GM12878 (cell line): ENCODE data around the gene KCNC4. TPM values are rescaled to one million over a fixed set of nuclear protein-coding genes. Genes with fewer than 3 reads are reported as not detected.

Experiments
- ATAC-seq: fragments of 200-7000 bp; cut with Tn5 transposase; 3 replicates; pipeline ENCODE4 v1.9.1; 2020; ENCODE audit warnings: mild to moderate bottlenecking, moderate library complexity
- BruUV-seq: library from RNA; stranded (reverse); fragments of 400-500 nt; replicated peaks from 2 replicates; lab custom pipeline; 2021; lab: Mats Ljungman, UMichigan
- CTCF ChIA-PET: fragments of 300-600 bp; sonication (Branson Sonifier 250); formaldehyde crosslinking; extraction: SDS; loops from one replicate; lab custom pipeline; 2021; ENCODE audit warnings: inconsistent platforms; lab: Yijun Ruan, JAX
- POLR2A ChIA-PET: fragments of 350-600 bp; formaldehyde crosslinking; extraction: SDS; loops from one replicate; lab custom pipeline; 2021; ENCODE audit warnings: inconsistent platforms; lab: Charles Lee
- RAD21 ChIA-PET: fragments of 300-600 bp; sonication (Branson Sonifier 250); formaldehyde crosslinking; loops from one replicate; lab custom pipeline; 2023; ENCODE audit warnings: antibody characterized with exemption; ENCODE audit not compliant: unreplicated experiment; lab: Charles Lee
- SMC1A ChIA-PET: fragments of 300-600 bp; sonication (Branson Sonifier 250); formaldehyde crosslinking; loops from one replicate; lab custom pipeline; 2023; ENCODE audit not compliant: unreplicated experiment, uncharacterized antibody; lab: Charles Lee
- DNase-seq: peaks from one replicate; pipeline ENCODE4 v3.0.0-alpha.2; 2011; ENCODE audit warnings: low read depth, low spot score
- FAIRE-seq: peaks from 3 replicates; lab custom pipeline; 2011; peaks lifted over from hg19 to GRCh38; lab: Jason Lieb, UNC
- H2AFZ ChIP-seq: 2 replicates; pipeline ENCODE4 v1.6.0; 2011; ENCODE audit warnings: low read depth, low read length, control low read depth; ENCODE audit not compliant: control insufficient read depth
- H3K27ac ChIP-seq: 2 replicates; pipeline ENCODE4 v1.5.1; 2011; ENCODE audit warnings: control low read depth; ENCODE audit not compliant: control insufficient read depth, insufficient read depth
- H3K27me3 ChIP-seq, 2 experiments: replicated peaks in 1 of 2; 2 replicates each; pipeline versions ENCODE4 v1.6.0 to v1.6.1; 2011; ENCODE audit warnings: low read length in 1 of 2; ENCODE audit not compliant: control insufficient read depth in 2 of 2, insufficient read depth in 2 of 2
- H3K36me3 ChIP-seq, 2 experiments: 2 replicates each; pipeline ENCODE4 v1.5.1; 2011; ENCODE audit warnings: low read length in 1 of 2; ENCODE audit not compliant: control insufficient read depth in 2 of 2, insufficient read depth in 2 of 2
- H3K4me1 ChIP-seq: 2 replicates; pipeline ENCODE4 v1.6.1; 2011; ENCODE audit warnings: mild to moderate bottlenecking, low read length, moderate library complexity, mixed read lengths; ENCODE audit not compliant: control insufficient read depth, insufficient read depth
- H3K4me2 ChIP-seq: 2 replicates; pipeline ENCODE4 v1.6.0; 2011; ENCODE audit warnings: control low read depth; ENCODE audit not compliant: control insufficient read depth, insufficient read depth
- H3K4me3 ChIP-seq: fragments of 200-600 bp; sonication (generic); 2 replicates; pipeline ENCODE4 v1.5.1; 2016
- H3K79me2 ChIP-seq: 2 replicates; pipeline ENCODE4 v1.6.0; 2011; ENCODE audit warnings: low read length; ENCODE audit not compliant: control insufficient read depth, insufficient read depth
- H3K9ac ChIP-seq: 2 replicates; pipeline ENCODE4 v1.8.0; 2011; ENCODE audit warnings: low read length, control low read depth, mixed read lengths; ENCODE audit not compliant: control insufficient read depth, insufficient read depth
- H3K9me3 ChIP-seq: replicated peaks from 3 replicates; pipeline ENCODE4 v1.5.1; 2011; ENCODE audit warnings: mild to moderate bottlenecking, low read length; ENCODE audit not compliant: control insufficient read depth, insufficient read depth
- H4K20me1 ChIP-seq: 2 replicates; pipeline ENCODE4 v1.6.0; 2011; ENCODE audit not compliant: control insufficient read depth, insufficient read depth
- IKZF1 ChIP-seq: fragments of 450-650 bp; conservative IDR thresholded peaks from 2 replicates; pipeline ENCODE4 v1.6.1; 2017; ENCODE audit warnings: antibody characterized with exemption, mild to moderate bottlenecking
- NR2C2 ChIP-seq: IDR thresholded peaks from 2 replicates; pipeline ENCODE4 v1.6.1; 2011; ENCODE audit warnings: borderline replicate concordance, low read depth; ENCODE audit not compliant: control insufficient read depth, insufficient read length
- WGBS: methylation state at CpG from one replicate; pipeline ENCODE4 v1.1.6; 2016; ENCODE audit warnings: low lambda C conversion rate; ENCODE audit not compliant: insufficient replicate concordance, insufficient coverage; ENCODE audit errors: missing lambda C conversion rate; 5-methylcytosine and 5-hydroxymethylcytosine counted together
- in situ Hi-C: fragments of 300-500 bp; cut with MboI; formaldehyde crosslinking; loops from 9 replicates; pipeline ENCODE4 v1.14.3; 2018; ENCODE audit warnings: mixed read lengths
- intact Hi-C: fragments of 100-400 bp; cut with micrococcal nuclease; formaldehyde crosslinking; loops from one replicate; pipeline ENCODE4 v1.14.2; 2022; ENCODE audit not compliant: unreplicated experiment
- polyA plus RNA-seq, 11 experiments: library from polyadenylated mRNA; depleted of rRNA in 4 of 11; unstranded in 6 of 11; stranded (reverse) in 5 of 11; fragments of >200 nt; fragmentation: Nextera tagmentation in 4 of 11; fragmentation: Illumina TruSeq in 1 of 11; extraction: Ambion mirVana in 4 of 11; extraction: Trizol in 1 of 11; gene quantifications; 1 replicate in 1 of 11; 2 replicates in 10 of 11; pipeline versions ENCODE4 v1.2.1 to v1.2.3, GENCODE V29; 2011 to 2016; ENCODE audit warnings: inconsistent platforms in 2 of 11, missing spikeins in 2 of 11, low read depth in 1 of 11
- total RNA-seq, 4 experiments: library from RNA; depleted of rRNA in 3 of 4; stranded (reverse); fragments of >200 nt in 3 of 4; fragmentation: Illumina TruSeq in 1 of 4; extraction: Trizol in 1 of 4; gene quantifications; 2 replicates each; pipeline versions ENCODE4 v1.2.1 to v1.2.3, GENCODE V29; 2013 to 2021
- TF ChIP-seq, protein P1 (sequence below): IDR thresholded peaks from 2 replicates; pipeline ENCODE4 v1.6.1; 2012; ENCODE audit warnings: low read depth, low read length, improper control_type of control experiment
- TF ChIP-seq, protein P2 (sequence below), 3 experiments: IDR thresholded peaks in 2 of 3; conservative IDR thresholded peaks in 1 of 3; 2 replicates each; pipeline ENCODE4 v1.5.1; 2011; ENCODE audit warnings: low read depth in 3 of 3, low read length in 3 of 3, mild to moderate bottlenecking in 3 of 3, control low read depth in 2 of 3, moderate library complexity in 2 of 3, inconsistent platforms in 1 of 3, mixed read lengths in 1 of 3; ENCODE audit not compliant: control insufficient read depth in 2 of 3, insufficient read depth in 1 of 3; ENCODE audit errors: extremely low read depth in 1 of 3

Gene KCNC4
- total and polyA plus RNA-seq, 10 of the 15 experiments (the other 5 are each of a cell fraction or from before 2014, with no cell fraction given) = 0.06 to 1.7 (median 0.36) TPM

DNA sequence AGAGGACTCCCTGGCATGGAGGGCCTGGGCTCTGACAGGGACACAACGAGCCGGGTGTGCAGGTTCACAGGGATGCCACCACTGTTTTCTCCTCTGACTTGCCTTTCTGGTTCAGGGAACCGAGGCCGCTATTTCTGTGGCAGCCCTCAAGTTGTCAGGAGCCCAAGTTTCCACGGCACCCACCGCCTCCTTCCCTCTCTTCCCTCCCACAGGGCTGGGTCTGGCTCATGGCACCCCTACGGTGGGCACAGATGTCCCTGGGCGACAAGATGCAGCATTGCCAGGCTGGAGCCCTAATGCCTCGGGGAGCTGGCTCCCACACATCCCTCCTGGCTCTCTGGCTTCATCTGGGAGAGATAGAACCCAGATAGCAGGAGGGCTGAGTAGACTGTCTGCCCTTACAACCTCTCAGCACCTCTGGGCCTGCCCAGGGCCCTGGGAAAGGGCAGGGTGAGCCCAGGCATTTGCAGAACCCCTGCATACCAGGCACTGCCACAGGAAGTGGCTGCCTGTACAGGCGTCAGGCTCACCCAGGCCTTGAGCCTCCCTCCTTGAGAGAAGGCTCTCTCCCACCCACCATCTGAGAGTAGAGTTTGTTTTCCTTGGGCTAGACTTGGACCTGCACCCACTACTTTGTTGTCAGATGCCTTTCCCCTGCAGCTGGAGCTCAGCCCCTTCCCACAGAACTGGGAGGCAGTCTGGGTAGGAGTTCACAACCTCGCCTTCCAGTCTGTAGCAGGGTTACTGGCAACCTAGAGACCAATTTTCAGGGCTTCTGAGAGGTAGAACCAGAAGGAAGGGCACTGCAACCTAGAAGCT lies 20.5 kb downstream of the KCNC4 start:
- H3K79me2 ChIP-seq = no peaks in the 10 kb centered on the region
- no peak overlapping the region for H2AFZ ChIP-seq
- H3K36me3 ChIP-seq = no peaks in the 10 kb centered on the region
- H3K27me3 ChIP-seq = no peaks in the 10 kb centered on the region
- ChIA-PET CTCF (interaction anchor here (0.9 kb wide), 1 partner anchor 16 kb away, joined by 3 read pairs; no protein-coding TSS in a partner anchor), SMC1A (no interaction called here), RAD21 (no interaction called here)
- intact Hi-C loops (no loop called here), in situ Hi-C loops (no loop called here)
- H3K9me3 ChIP-seq = no peaks in the 10 kb centered on the region
- no peak overlapping the region for H3K4me2 ChIP-seq
- no peak for ATAC-seq
- H3K4me1 ChIP-seq = peaks cover under 1% of the 10 kb centered on the region; the same call in 1 of the 2 replicates
- no peak overlapping the region for H3K27ac ChIP-seq
- no peak overlapping the region for H3K4me3 ChIP-seq
- no peaks in the 10 kb centered on the region for H4K20me1 ChIP-seq
- TF ChIP-seq NR2C2 = no peak
- TF ChIP-seq, protein P1, sequence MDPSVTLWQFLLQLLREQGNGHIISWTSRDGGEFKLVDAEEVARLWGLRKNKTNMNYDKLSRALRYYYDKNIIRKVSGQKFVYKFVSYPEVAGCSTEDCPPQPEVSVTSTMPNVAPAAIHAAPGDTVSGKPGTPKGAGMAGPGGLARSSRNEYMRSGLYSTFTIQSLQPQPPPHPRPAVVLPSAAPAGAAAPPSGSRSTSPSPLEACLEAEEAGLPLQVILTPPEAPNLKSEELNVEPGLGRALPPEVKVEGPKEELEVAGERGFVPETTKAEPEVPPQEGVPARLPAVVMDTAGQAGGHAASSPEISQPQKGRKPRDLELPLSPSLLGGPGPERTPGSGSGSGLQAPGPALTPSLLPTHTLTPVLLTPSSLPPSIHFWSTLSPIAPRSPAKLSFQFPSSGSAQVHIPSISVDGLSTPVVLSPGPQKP = no peak
- TF ChIP-seq IKZF1 = no peak
- TF ChIP-seq, protein P2, sequence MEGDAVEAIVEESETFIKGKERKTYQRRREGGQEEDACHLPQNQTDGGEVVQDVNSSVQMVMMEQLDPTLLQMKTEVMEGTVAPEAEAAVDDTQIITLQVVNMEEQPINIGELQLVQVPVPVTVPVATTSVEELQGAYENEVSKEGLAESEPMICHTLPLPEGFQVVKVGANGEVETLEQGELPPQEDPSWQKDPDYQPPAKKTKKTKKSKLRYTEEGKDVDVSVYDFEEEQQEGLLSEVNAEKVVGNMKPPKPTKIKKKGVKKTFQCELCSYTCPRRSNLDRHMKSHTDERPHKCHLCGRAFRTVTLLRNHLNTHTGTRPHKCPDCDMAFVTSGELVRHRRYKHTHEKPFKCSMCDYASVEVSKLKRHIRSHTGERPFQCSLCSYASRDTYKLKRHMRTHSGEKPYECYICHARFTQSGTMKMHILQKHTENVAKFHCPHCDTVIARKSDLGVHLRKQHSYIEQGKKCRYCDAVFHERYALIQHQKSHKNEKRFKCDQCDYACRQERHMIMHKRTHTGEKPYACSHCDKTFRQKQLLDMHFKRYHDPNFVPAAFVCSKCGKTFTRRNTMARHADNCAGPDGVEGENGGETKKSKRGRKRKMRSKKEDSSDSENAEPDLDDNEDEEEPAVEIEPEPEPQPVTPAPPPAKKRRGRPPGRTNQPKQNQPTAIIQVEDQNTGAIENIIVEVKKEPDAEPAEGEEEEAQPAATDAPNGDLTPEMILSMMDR (IDR thresholded peaks at IDR 0.05 in 2 of 3, conservative IDR thresholded peaks at IDR 0.05 in 1 of 3; ENCODE audit: control insufficient read depth in 2 of 3, extremely low read depth in 1 of 3, insufficient read depth in 1 of 3, low read depth in 3 of 3, low read length in 3 of 3) = no peak
- TF ChIP-seq, all 136 proteins: peak for 0
- no TSS peak for BruUV-seq
- DNase-seq (no peak), FAIRE-seq (no peak)
- POLR2A ChIA-PET = interaction anchor here (0.6 kb wide), 1 partner anchor 17 kb away, joined by 4 read pairs; no protein-coding TSS in a partner anchor
- no peak overlapping the region for H3K9ac ChIP-seq
- 50% methylated on average over 11 of the region's 11 CpGs for WGBS
